Measurements from ENCODE around the gene WNT7B. TPM values are rescaled to one million over a fixed set of nuclear protein-coding genes. Genes with fewer than 3 reads are reported as not detected.

The WNT7B gene
- polyA plus RNA-seq, 6 donors from 2014 or later, result 0.17 to 0.62 TPM; not detected in 4

DNA sequence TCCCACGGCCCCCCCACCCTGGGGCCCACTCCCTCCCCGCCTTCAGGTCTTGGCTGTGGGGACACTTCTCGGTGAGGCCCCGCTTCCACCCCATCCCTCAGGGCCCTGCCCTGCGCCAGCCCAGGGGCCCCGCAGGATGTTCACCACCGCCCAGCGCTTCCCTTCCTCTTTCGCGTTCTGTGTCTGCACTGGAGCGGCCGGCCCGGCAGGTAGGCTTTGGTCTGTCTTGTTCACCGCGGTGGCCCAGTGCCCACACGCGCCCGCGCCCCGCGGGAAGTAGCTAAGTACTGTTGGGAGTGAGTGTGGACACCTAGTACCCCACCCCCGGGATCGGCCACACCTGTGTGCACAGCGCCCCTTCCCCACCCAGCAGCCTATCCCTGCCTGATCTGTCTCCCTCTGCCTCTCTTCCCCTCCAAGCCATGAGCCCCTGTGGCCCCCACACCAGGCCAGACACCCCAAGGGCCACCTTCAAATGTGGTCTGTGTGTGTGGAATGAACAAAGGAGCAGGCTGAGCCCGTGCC is 85.4 kb downstream of the WNT7B start:
- ATAC-seq (ENCODE audit: low read depth in 2 of 2), result no peak
- Mint-ChIP-seq H3K36me3 (no peaks in the 10 kb centered on the region), H3K27ac (no peak overlapping the region), H3K4me1 (no peaks in the 10 kb centered on the region), H3K27me3 (peaks cover 10 to 62% (median 48%) of the 10 kb centered on the region in 3 donors), H3K9me3 (no peaks in the 10 kb centered on the region), H3K4me3 (no peak overlapping the region)
- DNase-seq, result no peak

- H3K9me3 Mint-ChIP-seq, result no peaks in the 10 kb centered on the region
- H3K36me3 Mint-ChIP-seq, result no peaks in the 10 kb centered on the region
- no peak for ATAC-seq (ENCODE audit: low read depth in 2 of 2)
- H3K27ac Mint-ChIP-seq, result no peak overlapping the region
- peak overlapping the region in 1 of 8 donors; percentile 37 for H3K4me3 Mint-ChIP-seq
- DNase-seq, result no peak
- H3K4me1 Mint-ChIP-seq, result no peaks in the 10 kb centered on the region
- peaks cover 12 to 66% (median 54%) of the 10 kb centered on the region in 3 donors for H3K27me3 Mint-ChIP-seq
These were observed 85.9 kb downstream of the WNT7B start for GRCh38 chr22:45891021-45891421.

DNA sequence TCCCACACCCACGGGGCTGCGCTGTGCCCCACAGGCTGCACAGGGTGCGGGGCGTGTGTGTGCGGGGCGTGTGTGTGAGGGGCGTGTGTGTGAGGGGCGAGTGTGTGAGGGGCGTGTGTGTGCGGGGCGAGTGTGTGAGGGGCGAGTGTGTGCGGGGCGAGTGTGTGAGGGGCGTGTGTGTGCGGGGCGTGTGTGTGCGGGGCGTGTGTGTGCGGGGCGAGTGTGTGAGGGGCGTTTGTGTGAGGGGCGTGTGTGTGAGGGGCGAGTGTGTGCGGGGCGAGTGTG is 86.7 kb downstream of the WNT7B start:
- Mint-ChIP-seq H3K27me3 (peaks cover 12 to 67% (median 57%) of the 10 kb centered on the region in 3 donors), H3K4me3 (peak overlapping the region in 1 of 8 donors; percentile 76), H3K36me3 (no peaks in the 10 kb centered on the region), H3K4me1 (no peaks in the 10 kb centered on the region), H3K9me3 (no peaks in the 10 kb centered on the region), H3K27ac (no peak overlapping the region)
- DNase-seq (no peak), ATAC-seq (ENCODE audit: low read depth in 2 of 2) (no peak)

DNA sequence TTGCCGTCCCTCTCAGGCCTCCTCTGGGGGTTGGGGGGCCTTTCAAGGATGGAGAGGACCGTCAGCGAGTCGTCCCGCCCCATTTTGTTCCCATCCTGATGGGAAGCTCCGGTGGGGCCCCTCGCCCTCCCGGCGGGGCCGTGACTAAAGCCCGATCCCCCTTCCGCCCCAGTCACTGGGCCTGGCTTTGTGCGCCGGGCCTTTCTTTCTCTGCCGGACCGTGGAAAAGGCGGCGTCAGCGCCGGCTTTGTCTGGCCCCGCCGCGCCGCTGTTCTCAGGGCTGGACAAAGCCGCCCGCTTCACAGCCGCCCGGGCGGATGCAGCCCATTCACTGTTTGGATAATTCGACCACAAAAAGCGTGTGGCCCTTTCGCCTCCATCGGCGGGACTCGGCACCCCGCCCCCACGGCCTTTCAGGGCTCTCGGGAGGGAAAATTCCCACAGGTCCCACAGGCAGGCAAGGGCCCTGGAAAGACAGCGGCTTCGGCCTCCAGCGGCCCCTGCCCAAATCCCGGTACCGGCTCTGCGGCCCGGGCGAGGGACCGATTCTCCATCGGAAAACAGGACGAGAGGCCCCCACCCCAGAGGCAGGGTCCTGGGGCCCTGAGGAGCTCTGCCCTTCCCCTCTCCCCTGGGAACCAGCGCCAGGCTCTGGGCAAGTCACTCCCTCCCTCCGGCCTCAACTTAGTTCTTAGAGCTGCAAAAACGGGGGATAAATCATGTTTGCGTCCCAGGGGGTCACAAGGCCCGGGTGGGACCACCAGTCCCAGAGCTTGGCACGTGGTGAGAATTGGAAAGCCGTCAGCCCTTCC is 87.2 kb downstream of the WNT7B start:
- Mint-ChIP-seq H3K4me3 (peak overlapping the region in 1 of 8 donors; percentile 76), H3K27me3 (peaks cover 12 to 63% (median 54%) of the 10 kb centered on the region in 3 donors), H3K9me3 (no peaks in the 10 kb centered on the region), H3K4me1 (no peaks in the 10 kb centered on the region), H3K27ac (no peak overlapping the region), H3K36me3 (no peaks in the 10 kb centered on the region)
- no peak for ATAC-seq (ENCODE audit: low read depth in 2 of 2)
- no peak for DNase-seq

- no peak for ATAC-seq (ENCODE audit: low read depth in 2 of 2)
- H3K36me3 Mint-ChIP-seq, result no peaks in the 10 kb centered on the region
- H3K27me3 Mint-ChIP-seq, result peaks cover 12 to 62% (median 57%) of the 10 kb centered on the region in 3 donors
- H3K4me3 Mint-ChIP-seq, result no peak overlapping the region
- H3K9me3 Mint-ChIP-seq, result no peaks in the 10 kb centered on the region
- H3K4me1 Mint-ChIP-seq, result no peaks in the 10 kb centered on the region
- H3K27ac Mint-ChIP-seq, result no peak overlapping the region
- DNase-seq, result no peak
These were observed 87.8 kb downstream of the WNT7B start for GRCh38 chr22:45889093-45889538.

DNA sequence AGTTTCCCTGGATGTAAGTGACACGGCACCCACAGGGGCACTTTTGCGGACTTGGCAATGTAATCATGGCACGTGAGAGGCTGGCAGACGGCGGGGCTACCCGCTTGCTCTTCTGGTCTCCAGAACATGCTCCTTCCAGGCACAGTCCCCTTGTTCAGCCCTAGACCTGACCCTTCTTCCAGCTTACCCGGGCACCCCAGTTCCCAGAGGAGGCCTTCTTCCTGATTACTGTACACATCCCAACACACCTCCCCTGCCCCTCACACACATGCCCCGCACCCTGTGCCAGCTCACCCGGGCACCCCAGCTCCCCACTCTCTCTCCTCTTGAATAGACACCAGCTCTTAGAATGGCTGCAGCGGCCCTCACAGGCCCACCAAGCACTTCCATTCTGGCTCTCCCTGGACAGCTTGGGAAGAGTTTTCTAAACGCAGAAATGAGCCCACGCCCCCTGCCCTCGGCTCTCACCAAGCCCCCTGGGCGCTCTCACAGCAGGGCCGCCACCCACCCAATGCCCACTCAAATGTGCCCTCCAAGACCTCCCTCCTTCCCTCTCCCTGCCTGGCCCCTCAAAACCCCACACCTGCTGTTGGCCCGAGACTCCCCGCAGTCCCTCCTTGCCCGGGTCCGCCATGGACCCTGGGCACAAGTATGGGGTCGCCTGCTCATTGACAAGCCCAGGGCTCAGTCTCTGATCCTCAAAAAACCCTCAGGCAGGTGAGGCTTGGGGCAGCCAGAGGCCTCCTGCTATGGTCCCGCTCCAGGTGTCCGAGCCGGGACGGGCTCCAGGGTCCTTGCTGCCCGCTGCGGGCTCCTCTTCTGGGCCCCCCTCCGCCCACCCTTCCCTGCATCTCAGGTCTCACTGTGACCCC is 88.5 kb downstream of the WNT7B start:
- no peak for ATAC-seq (ENCODE audit: low read depth in 2 of 2)
- Mint-ChIP-seq H3K27me3 (peaks cover 16 to 67% (median 60%) of the 10 kb centered on the region in 3 donors), H3K9me3 (no peaks in the 10 kb centered on the region), H3K4me1 (no peaks in the 10 kb centered on the region), H3K36me3 (no peaks in the 10 kb centered on the region), H3K4me3 (peak overlapping the region in 1 of 8 donors; percentile 22), H3K27ac (no peak overlapping the region)
- DNase-seq, result no peak

- no peaks in the 10 kb centered on the region for H3K9me3 Mint-ChIP-seq
- no peak for ATAC-seq (ENCODE audit: low read depth in 2 of 2)
- no peak for DNase-seq
- H3K36me3 Mint-ChIP-seq, result no peaks in the 10 kb centered on the region
- peak overlapping the region in 1 of 6 donors; percentile 21 for H3K27ac Mint-ChIP-seq
- no peak overlapping the region for H3K4me3 Mint-ChIP-seq
- peaks cover 17 to 68% (median 64%) of the 10 kb centered on the region in 3 donors for H3K27me3 Mint-ChIP-seq
- H3K4me1 Mint-ChIP-seq, result no peaks in the 10 kb centered on the region
These were observed 89.5 kb downstream of the WNT7B start for GRCh38 chr22:45887202-45888131.

- Mint-ChIP-seq H3K27ac (no peak overlapping the region), H3K4me1 (no peaks in the 10 kb centered on the region), H3K36me3 (no peaks in the 10 kb centered on the region), H3K4me3 (no peak overlapping the region), H3K9me3 (no peaks in the 10 kb centered on the region), H3K27me3 (peaks cover 17 to 72% (median 61%) of the 10 kb centered on the region in 3 donors)
- no peak for ATAC-seq (ENCODE audit: low read depth in 2 of 2)
- DNase-seq, result no peak
These were observed 90.4 kb downstream of the WNT7B start for GRCh38 chr22:45886540-45886939.

- ATAC-seq (ENCODE audit: low read depth in 2 of 2) (no peak), DNase-seq (no peak)
- H3K4me3 Mint-ChIP-seq, result no peak overlapping the region
- no peaks in the 10 kb centered on the region for H3K9me3 Mint-ChIP-seq
- H3K27me3 Mint-ChIP-seq, result peaks cover 17 to 72% (median 56%) of the 10 kb centered on the region in 3 donors
- H3K4me1 Mint-ChIP-seq, result no peaks in the 10 kb centered on the region
- H3K36me3 Mint-ChIP-seq, result no peaks in the 10 kb centered on the region
- no peak overlapping the region for H3K27ac Mint-ChIP-seq
These were observed 91.0 kb downstream of the WNT7B start for GRCh38 chr22:45885941-45886395.

- H3K27ac Mint-ChIP-seq, result no peak overlapping the region
- H3K27me3 Mint-ChIP-seq, result peaks cover 17 to 76% (median 60%) of the 10 kb centered on the region in 3 donors
- H3K4me1 Mint-ChIP-seq, result peaks cover 0 to 4% (median 0%) of the 10 kb centered on the region in 3 donors
- DNase-seq, result no peak
- no peaks in the 10 kb centered on the region for H3K36me3 Mint-ChIP-seq
- H3K4me3 Mint-ChIP-seq, result no peak overlapping the region
- no peaks in the 10 kb centered on the region for H3K9me3 Mint-ChIP-seq
- ATAC-seq (ENCODE audit: low read depth in 2 of 2), result no peak
These were observed 91.7 kb downstream of the WNT7B start for GRCh38 chr22:45885171-45885840.

- DNase-seq, result no peak
- Mint-ChIP-seq H3K27ac (no peak overlapping the region), H3K9me3 (no peaks in the 10 kb centered on the region), H3K4me3 (no peak overlapping the region), H3K36me3 (no peaks in the 10 kb centered on the region), H3K4me1 (peaks cover 0 to 11% (median 0%) of the 10 kb centered on the region in 3 donors), H3K27me3 (peaks cover 22 to 78% (median 69%) of the 10 kb centered on the region in 3 donors)
- ATAC-seq (ENCODE audit: low read depth in 2 of 2), result no peak
These were observed 92.5 kb downstream of the WNT7B start for GRCh38 chr22:45884201-45885062.

GRCh38 chr22:45883811-45884170 is 93.2 kb downstream of the WNT7B start:
- Mint-ChIP-seq H3K27ac (no peak overlapping the region), H3K27me3 (peaks cover 22 to 82% (median 76%) of the 10 kb centered on the region in 3 donors), H3K9me3 (no peaks in the 10 kb centered on the region), H3K4me1 (peaks cover 0 to 11% (median 0%) of the 10 kb centered on the region in 3 donors), H3K4me3 (no peak overlapping the region), H3K36me3 (no peaks in the 10 kb centered on the region)
- DNase-seq (no peak), ATAC-seq (ENCODE audit: low read depth in 2 of 2) (no peak)

Data from naive B cell (primary cell).